ENCODE measurements around the gene CEP112. TPM values are rescaled to one million over a fixed set of nuclear protein-coding genes. Genes with fewer than 3 reads are reported as not detected.
A peak's percentile ranks its signal among the peaks of the same experiment; 100 is the strongest.

CEP112 gene
- total and polyA plus RNA-seq, 8 donors, result 15.1 to 23.8 (median 19.7) TPM

DNA sequence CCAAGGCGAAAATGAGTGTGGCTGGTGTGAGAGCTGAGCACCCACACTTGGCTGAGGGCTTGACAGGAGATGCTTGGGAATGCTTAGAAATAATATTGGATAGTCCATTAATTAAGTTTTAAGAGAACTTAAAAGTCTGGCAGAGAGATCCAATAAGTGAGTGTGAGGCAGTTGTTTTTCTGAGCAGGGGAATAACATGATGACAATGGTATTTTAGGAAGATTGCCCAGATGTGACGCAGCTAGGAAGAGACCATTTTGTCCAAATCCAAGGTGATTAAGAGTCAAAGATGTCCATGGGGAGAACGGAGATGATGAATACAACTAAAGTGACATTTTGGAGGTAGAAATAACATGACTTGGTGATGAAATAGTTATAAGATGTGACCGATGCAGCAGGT lies 527.7 kb downstream of the CEP112 start:
- H3K9me3 ChIP-seq, result no peaks in the 10 kb centered on the region
- intact Hi-C loops (cut with DNase I), result no loop called here
- peaks cover 0 to 4% of the 10 kb centered on the region in 2 donors for H3K4me1 ChIP-seq
- ATAC-seq (no peak), DNase-seq (peak in 2 of 4 donors; percentile 31 to 68)
- no peak overlapping the region for H3K4me3 ChIP-seq
- no peaks in the 10 kb centered on the region for H3K36me3 ChIP-seq
- H3K27me3 ChIP-seq, result no peaks in the 10 kb centered on the region
- H3K27ac ChIP-seq, result no peak overlapping the region
- TF ChIP-seq, protein P1, sequence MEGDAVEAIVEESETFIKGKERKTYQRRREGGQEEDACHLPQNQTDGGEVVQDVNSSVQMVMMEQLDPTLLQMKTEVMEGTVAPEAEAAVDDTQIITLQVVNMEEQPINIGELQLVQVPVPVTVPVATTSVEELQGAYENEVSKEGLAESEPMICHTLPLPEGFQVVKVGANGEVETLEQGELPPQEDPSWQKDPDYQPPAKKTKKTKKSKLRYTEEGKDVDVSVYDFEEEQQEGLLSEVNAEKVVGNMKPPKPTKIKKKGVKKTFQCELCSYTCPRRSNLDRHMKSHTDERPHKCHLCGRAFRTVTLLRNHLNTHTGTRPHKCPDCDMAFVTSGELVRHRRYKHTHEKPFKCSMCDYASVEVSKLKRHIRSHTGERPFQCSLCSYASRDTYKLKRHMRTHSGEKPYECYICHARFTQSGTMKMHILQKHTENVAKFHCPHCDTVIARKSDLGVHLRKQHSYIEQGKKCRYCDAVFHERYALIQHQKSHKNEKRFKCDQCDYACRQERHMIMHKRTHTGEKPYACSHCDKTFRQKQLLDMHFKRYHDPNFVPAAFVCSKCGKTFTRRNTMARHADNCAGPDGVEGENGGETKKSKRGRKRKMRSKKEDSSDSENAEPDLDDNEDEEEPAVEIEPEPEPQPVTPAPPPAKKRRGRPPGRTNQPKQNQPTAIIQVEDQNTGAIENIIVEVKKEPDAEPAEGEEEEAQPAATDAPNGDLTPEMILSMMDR (IDR thresholded peaks at IDR 0.05), result no peak

DNA sequence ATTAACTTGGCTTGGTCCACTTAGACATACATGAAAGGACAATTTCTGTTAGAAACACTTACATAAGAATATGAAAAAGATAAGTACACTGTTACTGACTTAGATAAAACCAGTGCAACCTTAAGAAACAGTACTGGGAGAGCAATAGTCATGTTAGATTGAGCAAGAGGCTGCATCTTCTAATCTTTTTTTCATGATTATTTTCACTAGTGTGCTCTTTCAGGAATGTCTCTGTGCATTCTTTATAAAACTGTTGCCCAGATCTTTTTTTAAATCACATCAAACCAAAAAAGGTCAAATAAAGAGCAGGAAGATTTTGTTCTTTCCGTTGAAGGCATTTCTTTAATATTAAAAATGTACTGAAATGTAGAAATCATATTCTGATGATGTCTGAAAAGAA lies 529.7 kb downstream of the CEP112 start:
- no peak overlapping the region for H3K27ac ChIP-seq
- H3K36me3 ChIP-seq, result no peaks in the 10 kb centered on the region
- DNase-seq, result no peak
- no peak overlapping the region for H3K4me3 ChIP-seq
- H3K9me3 ChIP-seq, result no peaks in the 10 kb centered on the region
- peaks cover 0 to 4% of the 10 kb centered on the region in 2 donors for H3K4me1 ChIP-seq
- TF ChIP-seq, protein P1 (IDR thresholded peaks at IDR 0.05), result no peak
- intact Hi-C loops (cut with DNase I), result no loop called here
- ATAC-seq, result peak; percentile 15
- no peaks in the 10 kb centered on the region for H3K27me3 ChIP-seq

DNA sequence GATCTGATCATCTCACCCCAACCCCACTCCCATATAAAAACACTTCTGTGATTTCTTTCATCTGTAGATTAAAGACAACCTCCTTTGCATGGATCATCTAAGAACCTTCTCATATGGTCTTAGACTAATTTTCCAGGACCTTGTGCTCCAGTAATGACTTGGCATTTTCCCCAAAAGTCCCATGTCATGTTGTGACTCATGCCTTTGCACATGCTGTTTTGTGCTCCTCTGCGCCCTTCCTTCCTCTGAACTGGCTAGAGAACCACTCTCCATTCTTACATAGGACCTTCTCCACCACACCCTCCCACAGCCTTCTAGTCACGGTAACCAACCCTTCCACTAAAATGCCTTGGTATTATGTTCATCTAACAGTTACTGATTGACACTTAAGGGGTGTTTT lies 531.0 kb downstream of the CEP112 start:
- Histone ChIP-seq H3K4me3 (no peak overlapping the region), H3K9me3 (no peaks in the 10 kb centered on the region), H3K27ac (no peak overlapping the region), H3K4me1 (peaks cover 0 to 4% of the 10 kb centered on the region in 2 donors), H3K27me3 (no peaks in the 10 kb centered on the region), H3K36me3 (no peaks in the 10 kb centered on the region)
- no peak for DNase-seq
- intact Hi-C loops (cut with DNase I), result no loop called here
- ATAC-seq, result no peak
- TF ChIP-seq, protein P1 (IDR thresholded peaks at IDR 0.05), result no peak

DNA sequence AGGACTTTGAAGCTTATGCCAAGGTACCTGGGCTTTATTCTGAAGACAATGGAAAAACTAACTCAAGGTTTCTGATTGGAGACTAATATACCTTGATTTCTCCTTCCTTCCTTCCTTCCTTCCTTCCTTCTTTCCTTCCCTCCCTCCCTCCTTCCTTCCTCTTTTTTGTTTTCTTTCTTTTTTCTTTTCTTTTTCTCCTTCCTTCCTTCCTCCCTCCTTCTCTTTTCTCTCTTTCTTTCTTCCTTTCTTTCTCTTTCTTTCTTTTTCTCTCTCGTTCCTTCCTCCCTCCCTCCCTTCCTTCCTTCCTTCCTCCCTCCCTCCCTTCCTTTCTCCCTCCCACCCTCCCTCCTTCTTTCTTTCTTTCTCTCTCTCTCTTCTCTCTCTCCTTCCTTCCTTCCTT lies 531.9 kb downstream of the CEP112 start:
- TF ChIP-seq, protein P1 (IDR thresholded peaks at IDR 0.05), result no peak

DNA sequence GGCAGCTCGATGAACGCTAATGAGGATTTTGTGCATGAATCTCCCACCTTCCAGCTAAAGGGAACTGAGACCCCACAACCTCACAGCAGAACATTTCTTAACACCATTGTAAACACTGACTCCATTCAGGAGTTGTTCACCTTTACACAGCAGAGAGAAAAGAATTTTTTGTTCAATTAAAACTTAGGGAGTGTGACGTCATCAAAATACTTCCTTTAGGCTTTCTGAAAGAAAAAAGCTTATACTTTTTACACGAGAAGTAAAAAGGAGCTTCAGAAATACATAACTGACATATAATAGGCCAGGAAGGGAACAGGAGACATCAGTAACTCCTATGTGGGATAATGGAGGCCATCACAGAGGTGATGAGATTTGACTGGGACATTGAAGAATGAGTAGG lies 532.4 kb downstream of the CEP112 start:
- DNase-seq (no peak), ATAC-seq (no peak)
- peaks cover 0 to 4% of the 10 kb centered on the region in 2 donors for H3K4me1 ChIP-seq
- intact Hi-C loops (cut with DNase I), result no loop called here
- no peaks in the 10 kb centered on the region for H3K27me3 ChIP-seq
- TF ChIP-seq, protein P1 (IDR thresholded peaks at IDR 0.05), result no peak
- no peaks in the 10 kb centered on the region for H3K9me3 ChIP-seq
- no peak overlapping the region for H3K27ac ChIP-seq
- no peak overlapping the region for H3K4me3 ChIP-seq
- H3K36me3 ChIP-seq, result no peaks in the 10 kb centered on the region

More for the DNA sequence above, 531.9 kb downstream of the CEP112 start:
- no peaks in the 10 kb centered on the region for H3K27me3 ChIP-seq
- peaks cover 0 to 4% of the 10 kb centered on the region in 2 donors for H3K4me1 ChIP-seq
- ATAC-seq, result no peak
- no peak for DNase-seq
- no peak overlapping the region for H3K4me3 ChIP-seq
- no peaks in the 10 kb centered on the region for H3K9me3 ChIP-seq
- H3K36me3 ChIP-seq, result no peaks in the 10 kb centered on the region
- intact Hi-C loops (cut with DNase I), result no loop called here
- H3K27ac ChIP-seq, result no peak overlapping the region

All from left lung (tissue), 10 donors.